ENCODE results near the gene EML6. TPM values are rescaled to one million over a fixed set of nuclear protein-coding genes. Genes with fewer than 3 reads are reported as not detected.

Gene EML6
- total RNA-seq, 4 donors from 2014 or later, result 2.7 to 42.5 (median 11.9) TPM

DNA sequence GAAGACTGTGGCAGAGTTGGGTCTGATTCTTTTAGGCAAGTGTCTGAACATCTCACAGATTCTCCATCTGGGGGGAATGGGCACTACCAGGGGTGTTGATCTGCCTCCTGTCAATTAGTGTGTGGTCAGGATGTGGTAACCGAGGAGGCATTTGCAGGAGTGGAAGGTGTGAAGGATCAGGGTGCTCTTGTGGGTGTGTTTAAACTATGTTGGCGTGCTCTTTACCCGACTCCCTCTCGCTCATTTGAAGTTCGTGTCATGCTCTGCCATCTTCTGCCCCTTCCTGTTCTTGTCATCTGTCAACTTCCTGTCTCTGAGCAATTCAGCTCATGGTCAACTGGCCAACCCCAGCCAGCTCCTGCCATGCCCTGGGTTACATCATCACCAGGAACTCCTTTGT is 218.9 kb downstream of the EML6 start:
- H3K4me1 ChIP-seq, result peaks cover 19 to 21% of the 10 kb centered on the region in 2 donors
- no peak overlapping the region for H3K27ac ChIP-seq
- H3K4me3 ChIP-seq, result no peak overlapping the region
- in situ Hi-C loops (cut with MboI; ENCODE audit: low sequenced_read_pairs in 4 of 4), result no loop called here
- intact Hi-C loops (cut with DNase I; ENCODE audit: low total_unique reads), result no loop called here
- DNase-seq (no peak), ATAC-seq (no peak)
- no peak for TF ChIP-seq POLR2A (IDR thresholded peaks at IDR 0.05)
- TF ChIP-seq, protein P1, sequence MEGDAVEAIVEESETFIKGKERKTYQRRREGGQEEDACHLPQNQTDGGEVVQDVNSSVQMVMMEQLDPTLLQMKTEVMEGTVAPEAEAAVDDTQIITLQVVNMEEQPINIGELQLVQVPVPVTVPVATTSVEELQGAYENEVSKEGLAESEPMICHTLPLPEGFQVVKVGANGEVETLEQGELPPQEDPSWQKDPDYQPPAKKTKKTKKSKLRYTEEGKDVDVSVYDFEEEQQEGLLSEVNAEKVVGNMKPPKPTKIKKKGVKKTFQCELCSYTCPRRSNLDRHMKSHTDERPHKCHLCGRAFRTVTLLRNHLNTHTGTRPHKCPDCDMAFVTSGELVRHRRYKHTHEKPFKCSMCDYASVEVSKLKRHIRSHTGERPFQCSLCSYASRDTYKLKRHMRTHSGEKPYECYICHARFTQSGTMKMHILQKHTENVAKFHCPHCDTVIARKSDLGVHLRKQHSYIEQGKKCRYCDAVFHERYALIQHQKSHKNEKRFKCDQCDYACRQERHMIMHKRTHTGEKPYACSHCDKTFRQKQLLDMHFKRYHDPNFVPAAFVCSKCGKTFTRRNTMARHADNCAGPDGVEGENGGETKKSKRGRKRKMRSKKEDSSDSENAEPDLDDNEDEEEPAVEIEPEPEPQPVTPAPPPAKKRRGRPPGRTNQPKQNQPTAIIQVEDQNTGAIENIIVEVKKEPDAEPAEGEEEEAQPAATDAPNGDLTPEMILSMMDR (IDR thresholded peaks at IDR 0.05 in 4 of 5, conservative IDR thresholded peaks at IDR 0.05 in 1 of 5), result no peak
- H3K27me3 ChIP-seq, result no peaks in the 10 kb centered on the region
- no peaks in the 10 kb centered on the region for H3K36me3 ChIP-seq
- H3K9me3 ChIP-seq, result no peaks in the 10 kb centered on the region

DNA sequence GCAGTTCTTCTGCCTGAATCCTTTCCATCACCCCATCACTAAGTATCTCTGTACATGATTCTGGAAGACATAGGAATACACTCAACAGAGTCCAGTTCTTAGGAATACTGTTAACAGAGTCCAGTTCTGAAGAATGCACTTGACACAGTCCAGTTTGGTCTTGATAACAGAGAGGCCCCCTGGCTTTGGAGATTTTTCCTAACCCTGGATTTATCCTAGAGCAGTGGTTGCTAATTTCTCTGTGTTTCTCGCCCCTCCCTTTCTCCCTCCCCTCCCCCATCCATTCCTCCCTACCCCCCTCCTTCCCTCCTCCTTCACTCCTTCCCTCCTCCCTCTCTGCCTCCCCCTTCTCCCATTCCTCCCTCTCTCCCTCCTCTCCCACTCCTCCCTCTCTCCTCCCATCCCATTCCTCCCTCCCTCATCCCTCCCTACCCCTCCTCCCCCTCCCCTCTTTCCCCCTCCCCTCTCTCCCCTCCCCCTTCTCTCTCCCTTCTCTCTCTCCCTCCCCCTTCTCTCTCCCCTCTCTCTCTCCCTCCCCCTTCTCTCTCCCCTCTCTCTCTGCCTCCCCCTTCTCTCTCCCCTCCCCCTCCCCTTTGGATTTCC is 221.4 kb downstream of the EML6 start:
- H3K9me3 ChIP-seq, result no peaks in the 10 kb centered on the region
- no peak for TF ChIP-seq POLR2A (IDR thresholded peaks at IDR 0.05)
- TF ChIP-seq, protein P1 (IDR thresholded peaks at IDR 0.05 in 4 of 5, conservative IDR thresholded peaks at IDR 0.05 in 1 of 5), result no peak
- no peaks in the 10 kb centered on the region for H3K27me3 ChIP-seq
- peak overlapping the region; percentile 91 to 95 (median 94) for H3K27ac ChIP-seq
- no peak for DNase-seq
- ATAC-seq, result no peak
- H3K4me3 ChIP-seq, result peak overlapping the region in 2 of 4 donors; percentile 21 to 47
- no peaks in the 10 kb centered on the region for H3K36me3 ChIP-seq
- H3K4me1 ChIP-seq, result peaks cover 22 to 27% of the 10 kb centered on the region in 2 donors
- intact Hi-C loops (cut with DNase I; ENCODE audit: low total_unique reads) (loop anchor here (2.0 kb wide), 2 partner anchors 32 to 68 kb away; no protein-coding TSS in a partner anchor), in situ Hi-C loops (cut with MboI; ENCODE audit: low sequenced_read_pairs in 4 of 4) (no loop called here)

- Histone ChIP-seq H3K27ac (peak overlapping the region; percentile 91 to 95 (median 94)), H3K36me3 (no peaks in the 10 kb centered on the region), H3K9me3 (no peaks in the 10 kb centered on the region), H3K27me3 (no peaks in the 10 kb centered on the region), H3K4me3 (peak overlapping the region in 3 of 4 donors; percentile 21 to 47 (median 27)), H3K4me1 (peaks cover 22 to 27% of the 10 kb centered on the region in 2 donors)
- TF ChIP-seq POLR2A (IDR thresholded peaks at IDR 0.05), result peak; percentile 50 to 57
- TF ChIP-seq, protein P1 (IDR thresholded peaks at IDR 0.05 in 4 of 5, conservative IDR thresholded peaks at IDR 0.05 in 1 of 5), result no peak
- peak; percentile 91 to 96 for ATAC-seq
- in situ Hi-C loops (cut with MboI; ENCODE audit: low sequenced_read_pairs in 4 of 4), result no loop called here
- peak; percentile 91 to 97 for DNase-seq
- intact Hi-C loops (cut with DNase I; ENCODE audit: low total_unique reads), result loop anchor here (2.0 kb wide), 4 partner anchors 23 to 287 kb away; partner anchors contain the start of genes CLHC1 and RPS27A
Measured at GRCh38 chr2:54945391-54946219, 222.1 kb downstream of the EML6 start.

DNA sequence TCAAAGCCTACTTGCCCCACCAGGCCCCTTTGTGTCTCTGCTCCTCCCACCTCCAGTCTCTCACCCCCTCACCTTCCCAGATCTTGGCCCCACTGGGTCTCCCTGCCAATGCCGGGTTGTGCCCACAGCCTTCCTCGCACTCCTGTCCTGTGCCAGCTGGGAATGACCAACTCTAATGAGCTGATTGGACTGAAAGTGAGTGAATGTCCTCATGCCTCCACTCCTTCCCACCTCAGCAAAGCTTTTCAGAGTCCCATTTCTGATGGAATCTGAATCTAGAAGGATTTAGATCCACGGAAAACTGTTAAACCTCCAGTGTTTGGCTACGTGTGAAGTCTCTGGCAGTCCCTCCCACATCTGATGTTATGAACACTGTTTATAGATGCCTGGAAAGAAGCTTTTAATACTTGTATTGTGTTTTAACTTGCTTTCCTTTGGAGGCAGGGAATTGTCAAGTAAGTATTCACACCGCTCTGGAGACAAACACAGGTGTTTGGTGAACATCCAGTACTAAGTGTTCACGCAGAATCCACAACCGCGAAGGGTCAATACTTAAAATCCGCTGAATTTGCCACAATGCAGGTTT is 222.9 kb downstream of the EML6 start:
- H3K4me3 ChIP-seq, result peak overlapping the region in 3 of 4 donors; percentile 0 to 26 (median 21)
- DNase-seq, result no peak
- H3K4me1 ChIP-seq, result peaks cover 22 to 27% of the 10 kb centered on the region in 2 donors
- H3K27ac ChIP-seq, result peak overlapping the region; percentile 91 to 95 (median 94)
- no peaks in the 10 kb centered on the region for H3K27me3 ChIP-seq
- intact Hi-C loops (cut with DNase I; ENCODE audit: low total_unique reads), result loop anchor here (2.0 kb wide), 2 partner anchors 22 to 286 kb away; partner anchors contain the start of genes CLHC1 and RPS27A
- TF ChIP-seq, protein P1 (IDR thresholded peaks at IDR 0.05 in 4 of 5, conservative IDR thresholded peaks at IDR 0.05 in 1 of 5), result no peak
- TF ChIP-seq POLR2A (IDR thresholded peaks at IDR 0.05), result no peak
- ATAC-seq, result peak; percentile 34
- no peaks in the 10 kb centered on the region for H3K36me3 ChIP-seq
- no peaks in the 10 kb centered on the region for H3K9me3 ChIP-seq
- in situ Hi-C loops (cut with MboI; ENCODE audit: low sequenced_read_pairs in 4 of 4), result no loop called here

All from gastrocnemius medialis (tissue), 4 donors.